ENCODE measurements around the gene ARFRP1.

DNA sequence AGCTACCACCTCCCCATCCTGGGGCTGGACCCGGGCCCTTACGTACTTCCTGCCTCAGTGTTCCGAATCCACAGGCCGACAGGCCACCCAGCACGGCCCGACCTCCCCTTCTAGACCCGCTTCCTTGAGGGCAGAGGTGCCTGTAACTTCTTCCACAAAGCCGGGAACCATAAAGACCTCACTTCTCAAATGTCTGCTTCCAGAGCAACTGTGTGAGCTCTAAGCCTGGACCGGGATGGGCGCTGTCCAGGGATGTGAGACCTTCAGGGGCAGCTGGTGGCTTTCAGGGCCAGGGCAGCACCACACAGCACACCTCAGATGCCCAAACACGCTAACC, 41.1 kb upstream of the ARFRP1 start:
- TF ChIP-seq, protein P1, sequence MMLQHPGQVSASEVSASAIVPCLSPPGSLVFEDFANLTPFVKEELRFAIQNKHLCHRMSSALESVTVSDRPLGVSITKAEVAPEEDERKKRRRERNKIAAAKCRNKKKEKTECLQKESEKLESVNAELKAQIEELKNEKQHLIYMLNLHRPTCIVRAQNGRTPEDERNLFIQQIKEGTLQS (CRISPR knock-in tag; conservative IDR thresholded peaks at IDR 0.05) = no peak
- TF ChIP-seq CTCF (IDR thresholded peaks at IDR 0.05) (no peak), FOXK1 (CRISPR knock-in tag; IDR thresholded peaks at IDR 0.05) (no peak), TEAD4 (CRISPR knock-in tag; IDR thresholded peaks at IDR 0.05) (no peak), CBFB (CRISPR knock-in tag; IDR thresholded peaks at IDR 0.05; ENCODE audit: low read depth) (no peak), MAX (CRISPR knock-in tag; IDR thresholded peaks at IDR 0.05) (no peak), ETV6 (CRISPR knock-in tag; IDR thresholded peaks at IDR 0.05) (no peak), MYBL2 (CRISPR knock-in tag; IDR thresholded peaks at IDR 0.05) (no peak), ATF1 (CRISPR knock-in tag; IDR thresholded peaks at IDR 0.05) (no peak), NFYB (CRISPR knock-in tag; conservative IDR thresholded peaks at IDR 0.05; ENCODE audit: low read depth) (no peak)
- TF ChIP-seq, protein P2, sequence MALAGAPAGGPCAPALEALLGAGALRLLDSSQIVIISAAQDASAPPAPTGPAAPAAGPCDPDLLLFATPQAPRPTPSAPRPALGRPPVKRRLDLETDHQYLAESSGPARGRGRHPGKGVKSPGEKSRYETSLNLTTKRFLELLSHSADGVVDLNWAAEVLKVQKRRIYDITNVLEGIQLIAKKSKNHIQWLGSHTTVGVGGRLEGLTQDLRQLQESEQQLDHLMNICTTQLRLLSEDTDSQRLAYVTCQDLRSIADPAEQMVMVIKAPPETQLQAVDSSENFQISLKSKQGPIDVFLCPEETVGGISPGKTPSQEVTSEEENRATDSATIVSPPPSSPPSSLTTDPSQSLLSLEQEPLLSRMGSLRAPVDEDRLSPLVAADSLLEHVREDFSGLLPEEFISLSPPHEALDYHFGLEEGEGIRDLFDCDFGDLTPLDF (CRISPR knock-in tag; IDR thresholded peaks at IDR 0.05) = no peak
- TF ChIP-seq, protein P3, sequence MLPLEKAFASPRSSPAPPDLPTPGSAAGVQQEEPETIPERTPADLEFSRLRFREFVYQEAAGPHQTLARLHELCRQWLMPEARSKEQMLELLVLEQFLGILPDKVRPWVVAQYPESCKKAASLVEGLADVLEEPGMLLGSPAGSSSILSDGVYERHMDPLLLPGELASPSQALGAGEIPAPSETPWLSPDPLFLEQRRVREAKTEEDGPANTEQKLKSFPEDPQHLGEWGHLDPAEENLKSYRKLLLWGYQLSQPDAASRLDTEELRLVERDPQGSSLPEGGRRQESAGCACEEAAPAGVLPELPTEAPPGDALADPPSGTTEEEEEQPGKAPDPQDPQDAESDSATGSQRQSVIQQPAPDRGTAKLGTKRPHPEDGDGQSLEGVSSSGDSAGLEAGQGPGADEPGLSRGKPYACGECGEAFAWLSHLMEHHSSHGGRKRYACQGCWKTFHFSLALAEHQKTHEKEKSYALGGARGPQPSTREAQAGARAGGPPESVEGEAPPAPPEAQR (CRISPR knock-in tag; IDR thresholded peaks at IDR 0.05) = no peak
- TF ChIP-seq, protein P4, sequence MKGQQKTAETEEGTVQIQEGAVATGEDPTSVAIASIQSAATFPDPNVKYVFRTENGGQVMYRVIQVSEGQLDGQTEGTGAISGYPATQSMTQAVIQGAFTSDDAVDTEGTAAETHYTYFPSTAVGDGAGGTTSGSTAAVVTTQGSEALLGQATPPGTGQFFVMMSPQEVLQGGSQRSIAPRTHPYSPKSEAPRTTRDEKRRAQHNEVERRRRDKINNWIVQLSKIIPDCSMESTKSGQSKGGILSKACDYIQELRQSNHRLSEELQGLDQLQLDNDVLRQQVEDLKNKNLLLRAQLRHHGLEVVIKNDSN (CRISPR knock-in tag; IDR thresholded peaks at IDR 0.05) = no peak
